ENCODE data around the gene ALAD.
A peak's percentile ranks its signal among the peaks of the same experiment; 100 is the strongest.
"Not testable (repeated sequence)": the region's sequence is repeated elsewhere in the genome, so short reads cannot be mapped to it uniquely, and the experiment has no call there.

ALAD gene

DNA sequence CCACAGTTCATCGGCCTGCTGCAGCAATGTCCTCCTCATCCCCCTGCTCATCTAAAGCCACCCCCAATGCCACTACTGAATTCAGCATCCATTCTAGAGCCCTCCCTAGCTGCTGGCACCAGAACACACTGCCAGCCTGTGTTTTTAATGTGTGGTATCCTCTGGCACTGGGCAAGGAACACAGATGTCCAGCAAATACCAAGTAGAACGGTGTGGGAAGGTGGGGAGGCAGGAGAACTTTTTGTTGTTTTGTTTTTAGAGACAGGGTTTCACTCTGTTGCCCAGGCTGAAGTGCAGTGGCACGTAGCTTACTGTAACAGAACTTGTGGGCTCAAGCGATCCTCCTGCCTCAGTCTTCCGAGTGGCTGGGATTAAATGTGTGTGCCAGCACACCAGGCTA, 29.0 kb downstream of the ALAD start:
- DNase-seq: no peak

DNA sequence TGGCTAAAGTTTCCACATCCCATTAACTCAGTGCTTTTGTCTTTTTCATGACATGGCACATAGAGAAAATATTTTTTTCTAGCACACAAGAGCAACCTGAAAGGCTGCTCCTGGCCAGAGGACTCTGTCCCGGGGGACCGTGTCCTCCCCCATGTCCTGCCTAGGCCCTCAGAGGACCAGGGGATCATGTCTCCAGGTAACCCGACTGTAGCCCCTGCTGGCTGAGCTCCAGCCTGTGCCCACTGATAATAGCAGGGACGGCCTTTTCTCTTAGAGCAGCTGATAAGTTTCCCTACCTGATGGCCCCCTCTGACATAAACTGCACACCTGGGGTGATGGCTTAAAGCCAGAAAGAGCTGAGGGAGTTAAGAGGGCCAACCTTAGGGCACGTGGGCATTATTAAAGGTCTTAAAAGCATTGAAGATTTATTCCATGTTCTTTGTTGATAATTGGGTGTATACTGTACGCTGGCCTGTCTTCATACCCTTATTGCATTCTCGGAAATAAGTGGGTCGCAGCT, 30.2 kb downstream of the ALAD start:
- no peak for DNase-seq

DNA sequence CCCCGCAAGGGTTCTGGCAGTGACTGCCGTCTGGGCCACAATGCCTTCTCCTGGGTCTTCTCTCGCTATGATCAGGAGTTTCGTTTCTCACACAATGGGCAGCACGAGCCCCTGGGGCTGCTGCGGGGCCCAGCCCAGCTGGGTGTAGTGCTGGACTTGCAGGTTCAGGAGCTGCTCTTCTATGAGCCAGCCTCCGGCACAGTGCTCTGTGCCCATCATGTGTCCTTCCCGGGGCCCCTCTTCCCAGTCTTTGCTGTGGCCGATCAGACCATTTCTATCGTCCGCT, 31.3 kb downstream of the ALAD start:
- DNase-seq: no peak

DNA sequence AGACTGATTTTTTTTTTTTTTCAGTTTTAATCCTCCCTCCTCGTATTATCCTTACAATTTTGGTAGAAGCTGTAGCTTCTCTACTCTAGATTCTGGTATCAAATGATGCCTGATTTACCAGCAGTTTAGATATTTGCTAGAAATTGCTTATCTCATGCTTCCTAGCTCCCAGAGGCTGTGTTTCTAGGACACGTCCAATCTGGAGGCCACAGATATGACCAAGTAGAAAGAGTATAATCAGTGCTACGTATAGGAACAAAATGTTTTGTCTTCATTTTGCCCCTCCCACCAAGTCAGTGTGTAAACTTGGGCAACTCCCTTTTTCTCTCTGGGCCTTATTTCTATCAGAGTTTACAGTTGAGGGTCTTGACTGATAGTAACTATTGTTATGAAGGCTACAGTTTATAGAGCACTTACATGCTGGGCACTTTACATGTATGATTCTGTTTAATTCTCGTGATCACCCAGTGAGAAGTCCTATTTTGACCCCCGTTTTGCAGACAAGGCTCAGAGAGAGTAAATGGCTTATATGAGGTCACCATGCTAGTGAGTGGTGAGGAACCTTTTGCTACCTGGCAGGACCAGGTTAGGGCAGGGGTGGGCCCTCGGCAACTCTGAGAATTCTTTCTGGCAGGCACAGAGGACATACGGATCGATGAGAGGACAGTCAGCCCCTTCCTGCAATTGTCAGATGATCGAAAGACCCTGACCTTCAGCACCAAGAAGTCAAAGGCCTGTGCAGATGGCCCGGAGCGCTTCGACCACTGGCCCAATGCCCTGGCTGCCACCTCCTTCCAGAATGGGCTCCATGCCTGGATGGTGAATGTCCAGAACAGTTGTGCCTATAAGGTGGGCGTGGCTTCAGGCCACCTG, 31.9 kb downstream of the ALAD start:
- no peak for DNase-seq

DNA sequence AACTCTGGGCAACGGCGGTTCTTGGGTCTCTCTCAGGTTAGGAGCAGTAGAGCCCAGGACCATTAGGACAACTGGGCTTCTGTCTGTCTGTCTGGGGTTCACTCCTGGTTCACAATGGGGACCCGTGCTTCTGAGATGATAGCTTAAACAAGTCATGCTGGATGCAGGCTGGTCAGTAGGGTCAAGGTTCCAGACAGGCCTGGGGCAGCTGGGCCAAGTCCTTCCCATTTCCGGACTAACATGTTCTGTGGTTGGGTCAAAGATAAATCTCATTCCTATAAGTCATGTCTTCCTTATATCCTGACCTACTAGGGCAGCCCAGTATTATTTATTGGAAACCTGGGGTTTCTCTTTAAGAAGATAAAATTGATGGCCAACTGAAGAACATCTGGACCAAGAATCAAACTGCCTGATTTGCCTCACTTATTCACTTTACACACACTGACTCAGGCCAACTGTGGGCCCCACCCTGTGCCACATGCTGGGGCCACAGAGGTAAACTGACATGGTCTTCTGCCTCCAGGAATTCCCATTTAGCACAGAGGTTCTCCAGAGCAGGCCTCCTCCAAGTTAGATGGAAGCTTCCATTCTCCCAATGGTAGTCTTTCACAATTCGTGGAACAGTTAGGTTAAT, 32.6 kb downstream of the ALAD start:
- no peak for DNase-seq

DNA sequence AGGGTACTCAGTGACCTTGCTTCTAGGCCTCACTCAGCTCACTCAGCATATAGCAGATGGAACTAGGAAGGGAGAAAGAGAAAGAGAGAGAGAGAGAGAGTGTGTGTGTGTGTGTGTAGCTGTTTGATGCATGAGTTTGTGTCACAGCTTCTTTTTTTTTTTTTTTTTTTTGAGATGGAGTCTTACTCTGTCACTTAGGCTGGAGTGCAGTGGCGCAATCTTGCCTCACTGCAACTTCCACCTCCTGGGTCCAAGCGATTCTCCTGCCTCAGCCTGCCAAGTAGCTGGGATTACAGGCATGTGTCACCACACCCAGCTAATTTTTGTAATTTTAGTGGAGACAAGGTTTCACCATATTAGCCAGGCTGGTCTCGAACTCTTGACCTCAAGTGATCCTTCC, 35.4 kb downstream of the ALAD start:
- not testable (repeated sequence) for DNase-seq

DNA sequence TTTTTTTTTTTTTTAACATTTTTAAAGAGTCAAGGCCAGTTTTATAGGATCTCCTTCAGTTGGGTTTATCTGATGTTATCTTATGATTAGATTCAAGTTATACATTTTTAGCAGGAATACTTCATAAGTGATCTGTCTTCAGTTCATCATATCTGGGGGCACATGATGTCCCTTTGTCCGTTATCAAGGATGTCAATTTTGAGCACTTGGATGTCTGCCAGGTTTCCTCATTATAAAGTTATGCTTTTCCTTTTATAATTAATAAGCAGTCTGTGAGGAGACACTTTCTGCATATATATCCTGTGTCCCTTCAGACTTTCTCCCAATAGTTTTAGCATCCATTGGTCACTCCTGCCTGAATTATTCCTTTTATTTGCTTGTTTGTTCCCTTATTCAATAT, 36.1 kb downstream of the ALAD start:
- DNase-seq: no peak

DNA sequence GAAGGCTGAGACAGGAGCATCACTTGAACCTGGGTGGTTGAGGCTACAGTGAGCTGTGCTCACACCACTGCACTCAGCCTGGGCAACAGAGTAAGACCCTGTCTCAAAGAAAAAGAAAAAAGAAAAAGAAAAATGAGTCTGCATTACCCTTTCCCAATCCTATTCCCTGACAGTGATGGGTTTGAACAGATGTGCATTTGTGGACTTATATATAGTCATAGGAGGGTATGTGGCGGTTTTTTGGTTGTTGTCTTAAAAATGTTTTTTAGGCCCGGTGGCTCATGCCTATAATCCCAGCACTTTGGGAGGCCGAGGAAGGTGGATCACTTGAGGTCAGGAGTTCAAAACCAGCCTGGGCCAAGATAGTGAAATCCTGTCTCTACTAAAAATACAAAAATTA, 37.7 kb downstream of the ALAD start:
- DNase-seq: no peak

DNA sequence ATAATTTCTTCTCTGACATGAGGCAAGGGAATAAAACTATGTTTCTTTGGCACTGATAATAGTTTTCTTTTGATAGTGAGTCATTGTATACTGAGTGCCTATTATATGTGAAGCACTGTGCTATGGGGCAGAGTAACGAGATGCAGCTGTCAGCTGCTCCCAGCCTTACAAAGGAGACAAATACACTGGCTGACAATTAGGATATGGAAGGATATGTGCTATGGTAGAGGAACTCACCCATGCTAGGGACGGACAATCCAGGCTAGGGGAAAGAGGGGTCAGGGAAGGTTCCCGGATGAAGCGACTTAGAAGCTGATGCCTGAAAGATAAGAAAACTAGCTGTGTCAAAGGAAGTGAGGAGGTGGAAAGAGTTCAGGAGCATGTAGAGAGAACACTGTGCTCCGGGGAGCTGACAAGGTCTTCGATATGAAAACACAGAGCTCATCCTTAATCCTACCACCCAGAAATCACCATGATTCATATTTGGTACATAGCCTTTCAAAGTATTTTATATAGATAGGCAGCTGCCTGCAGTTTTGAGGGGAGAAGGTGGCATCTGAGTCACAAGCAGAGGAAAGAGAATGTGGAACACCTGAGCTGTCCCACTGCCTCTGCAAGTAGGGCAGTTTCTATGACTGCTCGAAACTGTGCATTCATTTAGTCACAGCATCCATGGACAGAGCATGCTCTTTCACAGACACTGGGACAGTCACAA, 39.6 kb downstream of the ALAD start:
- no peak for DNase-seq

DNA sequence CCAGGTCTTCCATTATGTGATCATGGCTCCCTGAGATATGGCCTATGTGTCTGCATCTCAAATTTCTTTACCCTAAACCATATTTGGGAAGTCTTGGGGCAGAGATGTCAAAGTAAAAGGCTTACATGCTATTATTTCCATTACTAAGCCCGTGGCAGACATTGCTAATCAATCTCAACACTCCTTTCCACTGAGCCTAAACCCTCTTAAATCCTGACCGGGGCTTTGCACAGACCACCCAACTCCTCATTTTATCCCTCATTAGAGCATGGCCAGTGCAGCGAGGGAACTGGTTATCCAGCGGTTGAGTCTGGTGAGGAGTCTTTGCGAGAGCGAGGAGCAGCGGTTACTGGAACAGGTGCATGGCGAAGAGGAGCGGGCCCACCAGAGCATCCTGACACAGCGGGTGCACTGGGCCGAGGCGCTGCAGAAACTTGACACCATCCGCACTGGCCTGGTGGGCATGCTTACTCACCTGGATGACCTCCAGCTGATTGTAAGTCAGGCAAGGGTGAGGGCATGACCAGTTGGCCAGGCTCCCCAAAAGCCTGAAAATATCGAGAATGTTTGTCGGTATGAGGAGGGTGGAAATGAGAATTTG, 40.7 kb downstream of the ALAD start:
- no peak for DNase-seq

DNA sequence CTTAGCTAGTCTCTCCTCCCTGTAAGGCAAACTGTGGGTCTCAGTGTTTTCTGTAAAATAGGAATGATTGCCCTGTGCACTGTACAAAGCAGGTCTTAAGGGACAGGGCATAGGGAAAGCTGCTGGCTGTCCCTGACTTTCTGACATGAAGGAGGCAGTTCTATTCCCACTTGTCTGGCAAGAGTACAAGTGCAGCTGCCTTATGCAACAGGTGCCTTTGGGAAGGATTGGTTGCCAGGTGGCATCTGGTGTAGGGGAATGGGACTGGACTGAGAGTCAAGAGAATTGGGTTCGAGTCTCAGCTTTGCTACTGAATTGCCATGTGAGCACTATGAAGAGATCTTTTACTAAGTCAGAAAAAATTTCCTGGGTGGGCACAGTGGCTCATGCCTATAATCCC, 41.7 kb downstream of the ALAD start:
- no peak for DNase-seq

DNA sequence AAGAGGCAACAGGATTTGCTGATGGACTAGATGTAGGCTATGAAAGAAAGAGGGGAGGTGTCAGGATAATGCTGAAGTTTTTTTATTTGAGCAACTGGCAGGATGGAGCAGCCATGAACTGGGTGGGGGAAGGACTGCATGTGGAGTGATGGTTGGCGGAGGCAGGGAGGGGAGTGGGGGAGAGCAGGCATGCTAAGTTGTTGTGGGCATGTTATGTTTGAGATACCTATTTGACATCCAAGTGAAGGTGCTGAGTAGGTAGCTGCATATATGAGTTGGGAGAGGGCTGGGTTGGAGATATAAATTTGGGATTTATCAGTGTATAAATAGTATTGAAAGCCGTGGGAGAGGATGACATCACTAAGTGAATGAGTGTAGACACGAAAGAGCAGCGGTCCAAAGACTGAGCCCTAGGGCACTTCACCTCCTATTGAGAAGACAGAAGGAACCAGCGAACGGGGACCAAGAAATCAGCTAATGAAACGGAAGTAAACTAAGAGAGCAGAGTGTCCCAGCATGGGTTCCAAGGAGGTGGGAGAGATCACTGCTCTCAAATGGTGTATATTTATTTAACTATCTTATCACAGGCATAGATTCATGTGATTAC, 44.3 kb downstream of the ALAD start:
- DNase-seq: no peak

DNA sequence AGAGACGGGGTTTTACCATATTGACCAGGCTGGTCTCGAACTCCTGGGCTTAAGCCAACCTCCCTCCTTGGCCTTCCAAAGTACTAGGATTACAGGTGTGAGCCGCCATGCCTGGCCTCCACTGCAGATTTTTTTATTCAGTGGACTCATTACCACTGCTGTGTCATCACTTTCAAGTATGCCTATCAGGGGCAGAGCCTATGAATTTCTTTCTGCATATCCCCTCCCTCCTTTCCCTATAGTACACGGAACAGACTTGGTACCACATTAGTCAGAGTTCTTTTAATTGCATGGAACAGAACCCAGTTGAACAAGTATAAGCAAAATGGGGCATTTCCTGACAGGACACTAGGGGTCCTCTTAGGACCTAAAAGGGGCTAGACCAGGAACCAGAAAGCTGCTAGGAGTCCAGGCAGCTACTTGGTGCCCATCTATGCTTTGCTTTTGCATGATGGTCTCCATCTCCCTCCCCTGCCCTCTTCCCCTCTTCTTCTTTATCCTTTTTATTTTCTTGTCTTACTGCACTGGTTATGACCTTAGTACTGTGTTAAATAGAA, 46.0 kb downstream of the ALAD start:
- DNase-seq: no peak

DNA sequence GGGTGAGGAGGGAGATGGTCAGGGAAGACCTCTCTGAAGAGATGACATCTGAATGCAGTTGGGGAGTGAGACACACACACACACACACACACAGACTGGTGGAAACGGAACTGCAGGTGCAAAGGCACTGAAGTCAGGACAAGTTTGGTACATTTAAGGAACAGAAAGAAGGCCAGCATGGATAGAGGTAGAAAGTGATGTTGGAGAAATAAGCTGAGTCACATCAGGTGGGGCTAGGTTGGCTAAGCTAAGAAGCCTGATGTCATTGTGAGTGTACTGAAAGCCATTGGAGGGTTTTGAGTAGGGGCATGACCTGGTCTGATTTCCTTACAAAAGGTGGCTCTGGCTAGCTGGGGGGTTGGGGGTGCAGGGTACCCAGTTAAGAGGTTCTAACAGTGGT, 48.7 kb downstream of the ALAD start:
- no peak for DNase-seq

DNA sequence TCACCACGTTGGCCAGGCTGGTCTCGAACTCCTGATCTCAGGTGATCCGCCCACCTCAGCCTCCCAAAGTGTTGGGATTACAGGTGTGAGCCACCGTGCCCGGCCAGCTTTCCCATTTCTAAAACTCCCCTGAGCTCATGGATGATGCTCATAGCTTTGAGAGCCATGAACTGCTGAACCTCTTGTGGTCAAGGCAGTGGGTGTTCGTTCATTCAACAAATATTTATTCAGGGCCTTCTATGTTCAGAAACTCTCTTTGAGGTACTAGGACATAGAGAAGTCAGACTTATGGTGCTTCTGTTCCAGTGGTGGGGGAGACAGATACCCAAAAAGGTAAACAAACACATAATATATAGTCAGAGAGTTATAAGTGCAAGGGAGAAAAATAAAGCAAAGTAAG, 49.1 kb downstream of the ALAD start:
- DNase-seq: no peak

DNA sequence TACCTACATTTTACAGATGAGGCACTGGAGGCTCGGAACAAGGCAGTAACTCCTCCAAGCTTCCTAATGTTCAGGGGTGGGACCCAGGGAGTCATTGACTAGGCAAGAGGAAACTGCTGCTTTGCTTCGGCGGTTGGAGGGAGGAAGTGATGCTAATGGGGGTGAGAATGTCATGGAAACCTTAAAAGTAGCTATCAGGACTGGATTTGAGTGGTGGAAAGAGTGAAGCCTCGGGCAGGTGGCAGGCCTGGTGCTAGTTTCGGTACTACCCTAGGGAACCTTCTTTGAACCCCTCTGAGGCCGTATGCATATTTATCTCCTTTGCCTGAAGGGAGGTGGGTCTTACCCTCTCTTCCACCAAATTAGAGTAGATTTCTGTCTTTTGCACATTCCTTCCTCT, 50.1 kb downstream of the ALAD start:
- DNase-seq: peak in 1 of 5 donors; percentile 75

DNA sequence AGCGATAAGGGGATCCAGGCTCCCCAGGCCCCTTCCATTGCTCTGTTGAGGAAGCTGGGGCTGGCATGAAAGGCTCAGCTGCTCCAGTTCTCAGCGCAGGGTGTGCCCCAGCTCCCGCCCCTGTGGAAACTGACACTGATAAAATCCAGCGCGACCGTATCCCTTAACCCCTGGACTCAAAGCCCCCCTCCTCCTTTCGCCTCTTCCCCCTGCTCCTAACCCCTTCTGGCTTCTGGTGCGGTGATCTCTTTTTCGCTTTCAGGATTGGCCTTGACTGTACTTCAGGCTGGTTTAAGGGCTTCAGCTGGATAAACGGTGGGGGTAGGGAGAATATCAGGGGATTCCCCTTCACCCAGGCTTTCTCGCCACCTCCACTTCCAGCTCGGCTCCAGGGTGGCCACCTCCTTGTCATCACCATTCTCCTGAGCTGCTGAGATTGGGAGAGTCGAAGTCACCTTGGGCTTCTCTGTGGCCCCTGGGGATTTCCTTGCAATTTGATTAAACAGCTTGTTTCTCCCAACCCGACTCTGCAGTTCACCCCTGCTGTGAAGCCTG, 50.9 kb downstream of the ALAD start:
- DNase-seq: peak in 1 of 5 donors; percentile 31

DNA sequence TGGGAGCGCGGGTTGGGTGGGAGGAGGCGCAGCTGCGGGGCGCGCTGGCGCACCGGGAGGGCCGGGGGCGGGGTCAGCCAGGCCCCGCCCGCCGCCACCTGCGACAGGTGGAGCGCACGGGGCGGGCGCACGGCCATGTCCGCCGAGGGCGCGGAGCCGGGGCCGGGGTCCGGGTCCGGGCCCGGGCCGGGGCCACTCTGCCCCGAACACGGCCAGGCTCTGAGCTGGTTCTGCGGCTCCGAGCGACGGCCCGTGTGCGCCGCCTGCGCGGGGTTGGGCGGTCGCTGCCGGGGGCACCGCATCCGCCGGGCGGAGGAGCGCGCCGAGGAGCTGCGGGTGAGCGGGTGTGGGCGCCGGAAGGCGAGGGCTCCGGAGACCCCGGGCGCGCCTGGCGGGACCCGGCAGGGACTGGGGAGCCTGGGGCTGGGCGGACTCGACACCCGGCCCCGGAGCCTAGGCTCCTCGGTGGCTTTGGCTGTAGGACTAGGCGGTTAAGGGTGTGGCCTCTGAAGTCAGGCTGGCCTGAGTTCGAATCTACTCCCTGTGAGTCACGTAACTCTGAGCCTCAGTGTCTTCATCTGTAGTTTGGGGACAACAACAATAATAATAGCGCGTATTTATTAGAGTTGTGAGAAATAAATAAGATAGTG, 51.5 kb downstream of the ALAD start, which contains the start of gene BSPRY:
Gene BSPRY, plus strand, starts transcription at position 97 of the 650 bp plus-strand sequence. Its CDS starts 39 bp downstream, at position 136.
- peak in 3 of 5 donors; percentile 12 to 63 (median 24) for DNase-seq

DNA sequence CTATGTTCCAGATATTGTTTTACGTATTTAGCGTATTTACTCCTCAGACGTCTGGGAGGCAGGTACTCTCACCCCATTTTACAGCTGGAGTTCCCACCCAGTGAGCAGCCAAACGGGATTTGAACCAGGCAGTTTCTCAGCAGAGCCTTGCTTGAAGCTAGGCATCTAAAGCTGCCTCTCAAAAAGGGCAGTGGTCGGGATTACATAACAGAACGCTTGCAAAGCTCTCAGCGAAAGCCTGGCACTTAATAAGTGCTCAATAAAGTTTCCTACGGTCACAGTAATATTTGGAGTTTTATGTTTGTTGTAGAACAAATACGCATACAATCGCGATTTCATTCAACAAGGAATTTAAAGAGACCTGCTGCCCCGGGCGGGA, 52.0 kb downstream of the ALAD start:
- no peak for DNase-seq

DNA sequence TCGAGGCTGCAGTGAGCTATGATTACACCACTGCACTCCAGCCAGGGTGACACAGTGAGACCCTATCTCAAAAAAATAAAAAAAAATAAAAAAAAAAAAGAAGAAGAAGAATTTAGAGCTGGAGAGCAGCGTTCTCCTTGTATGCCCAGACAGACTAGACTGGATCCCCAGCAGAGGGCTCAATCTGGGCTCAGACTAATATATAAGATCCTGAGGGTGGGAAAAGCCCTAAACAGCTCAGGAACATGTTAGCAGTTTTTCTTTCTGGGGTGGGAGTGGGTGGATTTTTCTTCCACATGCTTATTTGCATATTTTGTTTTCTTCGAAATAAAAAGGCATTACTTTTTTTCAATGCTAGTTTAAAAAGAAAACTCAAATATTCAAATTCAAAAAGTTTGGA, 52.6 kb downstream of the ALAD start:
- no peak for DNase-seq

DNA sequence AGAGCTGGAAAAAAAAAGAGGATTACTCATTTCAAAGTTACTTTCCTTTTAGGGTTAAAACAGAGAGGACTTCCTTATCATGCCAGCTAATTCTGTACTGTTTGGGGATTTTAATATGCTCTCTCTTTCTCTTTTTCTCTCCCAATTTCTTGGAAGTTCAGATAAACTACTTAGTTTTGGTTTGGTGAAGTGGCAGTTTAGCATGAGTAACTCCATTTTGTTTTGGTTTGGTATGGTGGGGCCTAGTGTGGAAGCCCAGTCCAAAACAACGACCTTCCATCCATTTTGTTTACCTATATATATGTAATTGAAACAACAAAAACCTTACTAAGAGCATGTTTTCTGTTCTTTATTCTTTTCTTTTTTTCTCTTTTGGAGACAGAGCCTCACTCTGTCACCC, 55.4 kb downstream of the ALAD start:
- DNase-seq: no peak

DNA sequence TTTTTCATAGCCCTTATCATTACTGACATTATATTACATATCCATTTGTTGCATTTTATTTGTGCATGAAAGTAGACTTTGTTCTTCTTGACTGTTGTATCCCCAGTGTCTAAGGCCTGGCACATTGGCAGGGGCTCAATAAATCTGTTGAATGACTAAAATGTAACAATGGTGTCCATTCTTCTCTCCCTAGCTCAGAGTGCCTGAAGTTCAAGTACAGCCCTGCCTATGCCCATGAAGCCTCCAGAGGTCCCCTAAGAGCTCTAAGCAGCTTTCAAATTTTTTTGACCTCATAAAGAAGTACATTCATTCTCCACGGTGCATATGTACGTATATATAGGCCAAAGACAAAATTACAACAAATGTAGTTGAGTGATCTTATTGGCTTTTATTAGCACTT, 55.9 kb downstream of the ALAD start:
- DNase-seq: no peak

Data from T-helper 1 cell (primary cell).